AG09309 (cell line): ENCODE data around the gene ASB3.
"Not testable (repeated sequence)": the region's sequence is repeated elsewhere in the genome, so short reads cannot be mapped to it uniquely, and the experiment has no call there.

Experiments used
- DNase-seq: peaks from one replicate; pipeline ENCODE4 v3.0.0-alpha.2; 2010; ENCODE audit warnings: low read depth
- H3K4me3 ChIP-seq: 2 replicates; pipeline ENCODE4 v1.5.1; 2011; ENCODE audit warnings: mild to moderate bottlenecking, low read depth, low read length, moderate library complexity; ENCODE audit not compliant: control insufficient read depth
- TF ChIP-seq, protein P1 (sequence below): IDR thresholded peaks from 2 replicates; pipeline ENCODE4 v1.5.1; 2011; ENCODE audit warnings: mild to moderate bottlenecking, low read depth, low read length, inconsistent platforms; ENCODE audit not compliant: insufficient read depth, control insufficient read depth; ENCODE audit errors: missing control alignments

The ASB3 gene

DNA sequence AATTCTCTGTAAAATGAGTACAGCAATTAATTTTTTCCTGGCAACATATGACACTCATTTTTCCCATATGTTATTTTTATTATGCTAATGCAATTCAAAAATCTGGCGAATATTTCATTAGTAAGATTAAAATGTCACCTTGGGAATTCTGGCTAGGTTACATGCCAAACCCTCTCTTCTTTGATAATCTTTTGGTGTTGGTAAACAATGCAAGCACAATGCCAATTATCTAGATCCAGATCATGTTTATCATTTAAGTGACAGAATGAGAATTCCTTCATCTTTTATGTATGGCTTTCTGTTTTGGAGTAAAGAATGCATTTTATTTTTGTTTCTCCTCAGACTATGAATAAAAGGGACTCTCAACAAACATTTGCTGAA, 39.3 kb upstream of the ASB3 start:
- H3K4me3 ChIP-seq = no peak overlapping the region
- DNase-seq = no peak
- TF ChIP-seq, protein P1, sequence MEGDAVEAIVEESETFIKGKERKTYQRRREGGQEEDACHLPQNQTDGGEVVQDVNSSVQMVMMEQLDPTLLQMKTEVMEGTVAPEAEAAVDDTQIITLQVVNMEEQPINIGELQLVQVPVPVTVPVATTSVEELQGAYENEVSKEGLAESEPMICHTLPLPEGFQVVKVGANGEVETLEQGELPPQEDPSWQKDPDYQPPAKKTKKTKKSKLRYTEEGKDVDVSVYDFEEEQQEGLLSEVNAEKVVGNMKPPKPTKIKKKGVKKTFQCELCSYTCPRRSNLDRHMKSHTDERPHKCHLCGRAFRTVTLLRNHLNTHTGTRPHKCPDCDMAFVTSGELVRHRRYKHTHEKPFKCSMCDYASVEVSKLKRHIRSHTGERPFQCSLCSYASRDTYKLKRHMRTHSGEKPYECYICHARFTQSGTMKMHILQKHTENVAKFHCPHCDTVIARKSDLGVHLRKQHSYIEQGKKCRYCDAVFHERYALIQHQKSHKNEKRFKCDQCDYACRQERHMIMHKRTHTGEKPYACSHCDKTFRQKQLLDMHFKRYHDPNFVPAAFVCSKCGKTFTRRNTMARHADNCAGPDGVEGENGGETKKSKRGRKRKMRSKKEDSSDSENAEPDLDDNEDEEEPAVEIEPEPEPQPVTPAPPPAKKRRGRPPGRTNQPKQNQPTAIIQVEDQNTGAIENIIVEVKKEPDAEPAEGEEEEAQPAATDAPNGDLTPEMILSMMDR = no peak

DNA sequence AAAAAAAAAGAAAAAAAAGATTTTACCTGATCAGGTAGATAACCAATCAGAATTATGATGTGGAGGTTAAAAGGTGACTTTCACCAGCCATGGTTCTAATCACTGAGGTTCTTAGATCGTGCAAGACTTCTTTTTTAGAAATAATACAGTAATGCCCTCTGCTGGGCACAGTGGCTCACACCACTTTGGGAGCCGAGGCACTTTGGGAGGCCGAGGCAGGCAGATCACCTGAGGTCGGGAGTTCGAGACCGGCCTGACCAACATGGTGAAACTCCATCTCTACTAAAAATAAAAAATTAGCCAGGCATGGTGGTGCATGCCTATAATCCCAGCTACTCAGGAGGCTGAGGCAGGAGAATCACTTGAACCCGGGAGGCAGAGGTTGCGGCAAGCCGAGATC, 36.9 kb upstream of the ASB3 start:
- H3K4me3 ChIP-seq, DNase-seq: not testable (repeated sequence)

DNA sequence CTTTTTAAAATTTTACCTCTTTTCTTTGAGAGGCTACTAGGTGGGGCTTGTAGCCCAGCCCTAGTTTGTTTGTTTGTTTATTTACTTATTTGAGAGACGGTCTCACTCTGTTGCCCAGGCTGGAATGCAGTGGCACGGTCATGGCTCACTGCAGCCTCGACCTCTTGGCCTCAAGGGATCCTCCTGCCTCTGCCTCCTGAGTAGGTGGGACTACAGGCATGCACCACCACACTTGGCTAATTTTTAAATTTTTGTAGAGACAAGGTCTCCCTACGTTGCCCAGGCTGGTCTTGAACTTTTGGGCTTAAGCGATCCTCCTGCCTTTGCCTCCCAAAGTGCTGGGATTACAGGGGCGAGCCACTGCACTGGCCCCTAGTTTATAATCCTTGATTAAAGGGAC, 35.1 kb upstream of the ASB3 start:
- DNase-seq = no peak
- H3K4me3 ChIP-seq = no peak overlapping the region
- TF ChIP-seq, protein P1 = no peak

DNA sequence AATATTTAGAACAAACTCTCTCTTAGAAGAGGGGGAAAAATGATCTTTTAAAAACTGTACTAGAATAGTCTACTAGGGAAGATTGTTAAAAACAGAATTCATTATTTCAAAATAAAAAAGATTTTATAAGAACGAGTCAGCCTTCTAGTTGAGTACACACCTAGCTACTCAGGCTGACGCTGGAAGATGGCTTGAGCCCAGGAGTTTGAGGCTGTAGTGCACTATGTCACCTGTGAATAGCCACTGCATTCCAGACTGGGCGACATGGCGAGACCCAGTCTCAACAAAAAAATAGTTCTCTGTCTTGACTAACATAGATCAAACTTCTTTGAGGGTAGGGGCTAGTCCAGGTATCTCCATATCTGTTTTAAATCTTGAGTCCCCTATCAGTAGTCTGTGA, 34.0 kb upstream of the ASB3 start:
- TF ChIP-seq, protein P1 = no peak
- no peak overlapping the region for H3K4me3 ChIP-seq
- no peak for DNase-seq

- no peak for DNase-seq
- H3K4me3 ChIP-seq = no peak overlapping the region
- TF ChIP-seq, protein P1 = no peak
Observed at GRCh38 chr2:53820048-53820447, 33.3 kb upstream of the ASB3 start.

GRCh38 chr2:53819634-53820033, 32.9 kb upstream of the ASB3 start:
- no peak overlapping the region for H3K4me3 ChIP-seq
- TF ChIP-seq, protein P1 = no peak
- no peak for DNase-seq

- no peak overlapping the region for H3K4me3 ChIP-seq
- TF ChIP-seq, protein P1 = no peak
- DNase-seq = no peak
Observed at GRCh38 chr2:53818854-53819435, 32.2 kb upstream of the ASB3 start.
